Jurkat, Clone E6-1 (cell line): ENCODE measurements around the gene NLRP14.

Experiments used
- DNase-seq: peaks from one replicate; pipeline ENCODE4 v3.0.0-alpha.2; 2011; ENCODE audit warnings: low read depth, low spot score
- H3K4me3 ChIP-seq: 2 replicates; pipeline ENCODE4 v1.5.1; 2011; ENCODE audit warnings: mild to moderate bottlenecking, low read length, control low read depth, moderate library complexity

The NLRP14 gene

GRCh38 chr11:7050191-7050590, 29.9 kb downstream of the NLRP14 start:
- H3K4me3 ChIP-seq = no peak overlapping the region
- no peak for DNase-seq

- no peak overlapping the region for H3K4me3 ChIP-seq
Measured at GRCh38 chr11:7056828-7057513, 36.7 kb downstream of the NLRP14 start.

GRCh38 chr11:7057641-7058040, 37.4 kb downstream of the NLRP14 start:
- no peak for DNase-seq
- no peak overlapping the region for H3K4me3 ChIP-seq

More at GRCh38 chr11:7056828-7057513, 36.7 kb downstream of the NLRP14 start:
- no peak for DNase-seq

GRCh38 chr11:7060868-7061267, 40.6 kb downstream of the NLRP14 start:
- H3K4me3 ChIP-seq = no peak overlapping the region
- no peak for DNase-seq

GRCh38 chr11:7062534-7062933, 42.3 kb downstream of the NLRP14 start:
- H3K4me3 ChIP-seq = no peak overlapping the region
- no peak for DNase-seq

GRCh38 chr11:7072401-7073028, 52.2 kb downstream of the NLRP14 start:
- no peak for DNase-seq
- no peak overlapping the region for H3K4me3 ChIP-seq

- no peak overlapping the region for H3K4me3 ChIP-seq
- DNase-seq = no peak
Measured at GRCh38 chr11:7077101-7077500, 56.8 kb downstream of the NLRP14 start.

GRCh38 chr11:7079545-7080135, 59.4 kb downstream of the NLRP14 start:
- H3K4me3 ChIP-seq = no peak overlapping the region
- no peak for DNase-seq

- no peak for DNase-seq
- H3K4me3 ChIP-seq = no peak overlapping the region
Measured at GRCh38 chr11:7080900-7081299, 60.6 kb downstream of the NLRP14 start.

- H3K4me3 ChIP-seq = no peak overlapping the region
- DNase-seq = no peak
Measured at GRCh38 chr11:7081441-7081840, 61.2 kb downstream of the NLRP14 start.

GRCh38 chr11:7088921-7089320, 68.6 kb downstream of the NLRP14 start, which contains the start of gene RBMXL2:
Gene RBMXL2 (plus strand): TSS chr11:7088998. CDS start chr11:7089121, 123 bp downstream.
- no peak for DNase-seq
- no peak within 1 kb of the TSS for H3K4me3 ChIP-seq

GRCh38 chr11:7089328-7090251, 69.3 kb downstream of the NLRP14 start:
- no peak overlapping the region for H3K4me3 ChIP-seq
- DNase-seq = no peak

- no peak overlapping the region for H3K4me3 ChIP-seq
- peak; percentile 65 for DNase-seq
Measured at GRCh38 chr11:7098235-7098832, 78.1 kb downstream of the NLRP14 start.

- no peak overlapping the region for H3K4me3 ChIP-seq
- DNase-seq = no peak
Measured at GRCh38 chr11:7115780-7116179, 95.5 kb downstream of the NLRP14 start.

- H3K4me3 ChIP-seq = no peak overlapping the region
- DNase-seq = no peak
Measured at GRCh38 chr11:7116370-7116769, 96.1 kb downstream of the NLRP14 start.
